Measurements from ENCODE around the gene RCOR2. TPM values are rescaled to one million over a fixed set of nuclear protein-coding genes. Genes with fewer than 3 reads are reported as not detected.

RCOR2 gene
- total and polyA plus RNA-seq, 2 of the 13 experiments (the other 11 are each of a cell fraction or from before 2014, with no cell fraction given) = 8.3 to 8.5 TPM

GRCh38 chr11:63888170-63889086 is 28.5 kb downstream of the RCOR2 start:
- H4K20me1 ChIP-seq (ENCODE audit: insufficient read depth, low read length) = 0 out of 2 replicates have a peak, but pooled peaks cover 3% of the 10 kb centered on the region
- peak overlapping the region; percentile 95 for H3K4me2 ChIP-seq (ENCODE audit: low read depth, low read length)
- 5% methylated on average over 12 of the region's 25 CpGs for WGBS (ENCODE audit: low lambda C conversion rate)
- FAIRE-seq (peak; percentile 80), DNase-seq (ENCODE audit: low spot score) (peak; percentile 81), ATAC-seq (peak; percentile 93)
- no peaks in the 10 kb centered on the region for H3K9me3 ChIP-seq (ENCODE audit: low read length)
- POLR2A ChIA-PET = interaction anchor here (0.6 to 2.9 kb wide), 15 partner anchors 10 to 1049 kb away, joined by 3 to 23 read pairs (median 5); partner anchors contain the start of genes MARK2 and RCOR2
- H3K4me3 ChIP-seq (replicated peaks in 1 of 3; ENCODE audit: insufficient read depth in 1 of 3, low read depth in 2 of 3, low read length in 3 of 3) = peak overlapping the region; percentile 46 to 79 (median 53)
- BruUV-seq (replicated peaks) = TSS peak; percentile 71
- in situ Hi-C loops (cut with HindIII; ENCODE audit: extremely low pct_ligation_motif_present, low pct_unique_long_range_greater_than_20kb) = loop anchor here (5.0 kb wide), 1 partner anchor 51 kb away; the partner anchor contains the start of gene MARK2
- peak overlapping the region; percentile 80 for H3K9ac ChIP-seq (ENCODE audit: insufficient read depth, low read depth, low read length)
- H2AFZ ChIP-seq (ENCODE audit: low read length) = no peak overlapping the region
- peaks cover 44% of the 10 kb centered on the region for H3K79me2 ChIP-seq (ENCODE audit: insufficient read depth, low read length)
- H3K27ac ChIP-seq (ENCODE audit: extremely low read length, insufficient read depth, low read length) = peak overlapping the region; percentile 92
- intact Hi-C loops (cut with micrococcal nuclease; ENCODE audit: unreplicated experiment) = loop anchor here (1.0 kb wide), 1 partner anchor 50 kb away; no protein-coding TSS in a partner anchor
- no peaks in the 10 kb centered on the region for H3K27me3 ChIP-seq (ENCODE audit: control insufficient read depth in 1 of 2, insufficient read depth in 2 of 2, low read length in 2 of 2)
- CTCF ChIA-PET (ENCODE audit: low intra/inter-chr PET ratio, low total read pairs) = no interaction called here
- peaks cover 41% of the 10 kb centered on the region for H3K4me1 ChIP-seq (ENCODE audit: insufficient read depth, low read length)
- H3K36me3 ChIP-seq (replicated peaks in 1 of 2; ENCODE audit: control insufficient read depth in 1 of 2, insufficient read depth in 2 of 2, low read length in 2 of 2) = peaks cover 3 to 9% of the 10 kb centered on the region in 2 experiments; a peak in 1 of 5 replicates
- peak; percentile 55 for TF ChIP-seq GABPA (IDR thresholded peaks at IDR 0.05; ENCODE audit: low read depth, low read length)
- TF ChIP-seq GABPA (CRISPR knock-in tag; IDR thresholded peaks at IDR 0.05; ENCODE audit: low read depth) = peak; percentile 88
- peak; percentile 88 for TF ChIP-seq SRSF1 (optimal IDR thresholded peaks at IDR 0.05; ENCODE audit: low read depth, low read length)
- TF ChIP-seq ERF (CRISPR knock-in tag; IDR thresholded peaks at IDR 0.05) = 0 out of 2 replicates have a peak, but pooled peaks have one; percentile 65
- TF ChIP-seq ZNF350 (CRISPR knock-in tag; IDR thresholded peaks at IDR 0.05; ENCODE audit: borderline replicate concordance, low read depth) = peak; percentile 64; the same call in 1 of the 2 replicates
- peak; percentile 77 for TF ChIP-seq ETV5 (CRISPR knock-in tag; IDR thresholded peaks at IDR 0.05; ENCODE audit: borderline replicate concordance)
- TF ChIP-seq ZNF10 (CRISPR knock-in tag; IDR thresholded peaks at IDR 0.05; ENCODE audit: borderline replicate concordance, low read depth) = no peak
- peak; percentile 39; the same call in 1 of the 2 replicates for TF ChIP-seq RARA (CRISPR knock-in tag; IDR thresholded peaks at IDR 0.05)
- TF ChIP-seq ZBTB20 (CRISPR knock-in tag; IDR thresholded peaks at IDR 0.05; ENCODE audit: borderline replicate concordance, low read depth) = peak; percentile 45; the same call in 1 of the 2 replicates
- TF ChIP-seq, protein P1, sequence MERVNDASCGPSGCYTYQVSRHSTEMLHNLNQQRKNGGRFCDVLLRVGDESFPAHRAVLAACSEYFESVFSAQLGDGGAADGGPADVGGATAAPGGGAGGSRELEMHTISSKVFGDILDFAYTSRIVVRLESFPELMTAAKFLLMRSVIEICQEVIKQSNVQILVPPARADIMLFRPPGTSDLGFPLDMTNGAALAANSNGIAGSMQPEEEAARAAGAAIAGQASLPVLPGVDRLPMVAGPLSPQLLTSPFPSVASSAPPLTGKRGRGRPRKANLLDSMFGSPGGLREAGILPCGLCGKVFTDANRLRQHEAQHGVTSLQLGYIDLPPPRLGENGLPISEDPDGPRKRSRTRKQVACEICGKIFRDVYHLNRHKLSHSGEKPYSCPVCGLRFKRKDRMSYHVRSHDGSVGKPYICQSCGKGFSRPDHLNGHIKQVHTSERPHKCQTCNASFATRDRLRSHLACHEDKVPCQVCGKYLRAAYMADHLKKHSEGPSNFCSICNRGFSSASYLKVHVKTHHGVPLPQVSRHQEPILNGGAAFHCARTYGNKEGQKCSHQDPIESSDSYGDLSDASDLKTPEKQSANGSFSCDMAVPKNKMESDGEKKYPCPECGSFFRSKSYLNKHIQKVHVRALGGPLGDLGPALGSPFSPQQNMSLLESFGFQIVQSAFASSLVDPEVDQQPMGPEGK (CRISPR knock-in tag; IDR thresholded peaks at IDR 0.05) = peak; percentile 75; the same call in 1 of the 2 replicates
- TF ChIP-seq EHMT2 (IDR thresholded peaks at IDR 0.05; ENCODE audit: borderline replicate concordance, low read depth, low read length) = no peak
- TF ChIP-seq ZNF839 (CRISPR knock-in tag; IDR thresholded peaks at IDR 0.05; ENCODE audit: borderline replicate concordance) = 0 out of 2 replicates have a peak, but pooled peaks have one; percentile 62
- peak; percentile 78 for TF ChIP-seq ZNF652 (CRISPR knock-in tag; IDR thresholded peaks at IDR 0.05; ENCODE audit: borderline replicate concordance, low read depth)
- TF ChIP-seq ZFP36L1 (CRISPR knock-in tag; IDR thresholded peaks at IDR 0.05) = peak; percentile 84; the same call in 1 of the 2 replicates
- peak; percentile 10 for TF ChIP-seq YY1 (IDR thresholded peaks at IDR 0.05; ENCODE audit: insufficient read depth, insufficient replicate concordance, low read depth, low read length)
- TF ChIP-seq TEAD3 (CRISPR knock-in tag; optimal IDR thresholded peaks at IDR 0.05; ENCODE audit: borderline replicate concordance) = peak; percentile 38
- TF ChIP-seq AGO2 (optimal IDR thresholded peaks at IDR 0.05; ENCODE audit: low read depth, low read length) = peak; percentile 62
- no peak for TF ChIP-seq MBNL3 (CRISPR knock-in tag; conservative IDR thresholded peaks at IDR 0.05)
- peak; percentile 76; the same call in 1 of the 3 replicates for TF ChIP-seq MXI1 (IDR thresholded peaks at IDR 0.05; ENCODE audit: borderline replicate concordance, low read depth, low read length)
- TF ChIP-seq RBFOX2 (IDR thresholded peaks at IDR 0.05; ENCODE audit: low read depth, low read length) = 0 out of 2 replicates have a peak, but pooled peaks have one; percentile 29
- 0 out of 2 replicates have a peak, but pooled peaks have one; percentile 25 for TF ChIP-seq ZNF317 (CRISPR knock-in tag; IDR thresholded peaks at IDR 0.05)
- no peak for TF ChIP-seq ZNF34 (CRISPR knock-in tag; IDR thresholded peaks at IDR 0.05; ENCODE audit: borderline replicate concordance)

All from HepG2 (cell line).